Neutrophil (primary cell): Measurements from ENCODE around the gene CSF2.

ENCODE experiments used
- H3K27ac ChIP-seq: fragments of 200-600 bp; sonication (generic); 2 replicates; pipeline ENCODE4 v1.5.1; 2016; ENCODE audit warnings: mild to moderate bottlenecking, moderate library complexity
- H3K27me3 ChIP-seq: fragments of 200-600 bp; sonication (generic); 2 replicates; pipeline ENCODE4 v1.6.0; 2016; ENCODE audit warnings: mild to moderate bottlenecking
- H3K36me3 ChIP-seq: fragments of 200-600 bp; sonication (generic); 2 replicates; pipeline ENCODE4 v1.5.1; 2017
- H3K4me1 ChIP-seq, 2 experiments: fragments of 200-600 bp in 1 of 2; sonication (generic) in 1 of 2; 1 replicate in 1 of 2; 2 replicates in 1 of 2; pipeline versions ENCODE4 v1.5.1 to v1.6.1; 2013 to 2016; ENCODE audit warnings: low read depth in 1 of 2, low read length in 1 of 2, mild to moderate bottlenecking in 1 of 2, moderate library complexity in 1 of 2; ENCODE audit not compliant: control insufficient read depth in 1 of 2, insufficient read depth in 1 of 2
- H3K4me3 ChIP-seq, 2 experiments: fragments of 200-600 bp in 1 of 2; sonication (generic) in 1 of 2; 1 replicate in 1 of 2; 2 replicates in 1 of 2; pipeline ENCODE4 v1.5.1; 2013 to 2016; ENCODE audit warnings: low read depth in 1 of 2, low read length in 1 of 2, mild to moderate bottlenecking in 1 of 2, moderate library complexity in 1 of 2
- H3K9me3 ChIP-seq: fragments of 200-600 bp; sonication (generic); 2 replicates; pipeline ENCODE4 v1.5.1; 2016
- CTCF ChIP-seq: fragments of 200-600 bp; sonication (generic); IDR thresholded peaks from 2 replicates; pipeline ENCODE4 v1.5.1; 2016; ENCODE audit warnings: antibody characterized with exemption

CSF2 gene

GRCh38 chr5:132081458-132081857 lies 7.9 kb downstream of the CSF2 start:
- no peaks in the 10 kb centered on the region for H3K4me1 ChIP-seq
- H3K36me3 ChIP-seq: no peaks in the 10 kb centered on the region
- H3K4me3 ChIP-seq: no peak overlapping the region
- no peak overlapping the region for H3K27ac ChIP-seq
- TF ChIP-seq CTCF: no peak
- H3K9me3 ChIP-seq: no peaks in the 10 kb centered on the region
- no peaks in the 10 kb centered on the region for H3K27me3 ChIP-seq

DNA sequence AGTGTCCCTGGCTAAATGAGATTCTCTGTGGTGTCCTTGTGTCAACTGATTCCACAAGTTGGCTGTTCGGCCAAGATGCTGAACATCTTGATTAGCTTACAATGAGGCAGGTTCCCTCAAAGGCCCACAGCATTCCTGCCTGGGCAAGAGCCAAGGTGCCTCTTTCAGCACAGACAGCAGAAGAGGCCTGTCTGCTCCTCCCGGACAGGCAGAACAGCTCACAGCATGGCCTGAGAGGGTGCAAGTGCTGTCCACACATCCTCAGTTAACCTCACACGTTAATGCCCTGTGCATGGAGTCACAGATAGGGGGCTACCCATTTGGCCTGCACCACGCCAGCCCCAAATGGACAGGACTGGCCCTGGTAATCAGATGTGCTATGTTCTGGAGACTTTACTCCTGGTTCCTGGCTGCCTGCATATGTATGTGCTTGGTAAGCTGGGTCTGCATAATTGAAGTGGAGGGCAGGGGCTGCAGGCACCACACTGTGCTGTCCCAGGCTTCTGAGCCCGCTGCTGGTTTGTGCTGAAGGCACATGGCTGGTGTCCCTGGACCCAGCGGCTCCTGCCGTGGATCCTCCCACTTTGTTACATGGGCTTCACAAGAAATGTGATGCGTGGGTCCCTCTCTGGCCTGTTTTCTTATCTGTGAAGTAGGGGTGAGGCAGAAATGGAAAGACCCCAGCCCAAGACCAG lies 8.9 kb downstream of the CSF2 start:
- Histone ChIP-seq H3K27ac (no peak overlapping the region), H3K36me3 (no peaks in the 10 kb centered on the region), H3K4me3 (no peak overlapping the region), H3K4me1 (no peaks in the 10 kb centered on the region), H3K9me3 (no peaks in the 10 kb centered on the region), H3K27me3 (no peaks in the 10 kb centered on the region)
- TF ChIP-seq CTCF: no peak

- Histone ChIP-seq H3K9me3 (no peaks in the 10 kb centered on the region), H3K36me3 (no peaks in the 10 kb centered on the region), H3K27ac (no peak overlapping the region), H3K4me3 (no peak overlapping the region), H3K27me3 (no peaks in the 10 kb centered on the region), H3K4me1 (no peaks in the 10 kb centered on the region)
- no peak for TF ChIP-seq CTCF
Measured at GRCh38 chr5:132083071-132083678, 9.6 kb downstream of the CSF2 start.

GRCh38 chr5:132085686-132086085 lies 12.1 kb downstream of the CSF2 start:
- no peak overlapping the region for H3K27ac ChIP-seq
- no peaks in the 10 kb centered on the region for H3K9me3 ChIP-seq
- H3K4me1 ChIP-seq: peaks cover 0 to 6% of the 10 kb centered on the region in 2 experiments
- no peaks in the 10 kb centered on the region for H3K27me3 ChIP-seq
- H3K36me3 ChIP-seq: no peaks in the 10 kb centered on the region
- TF ChIP-seq CTCF: no peak
- no peak overlapping the region for H3K4me3 ChIP-seq

DNA sequence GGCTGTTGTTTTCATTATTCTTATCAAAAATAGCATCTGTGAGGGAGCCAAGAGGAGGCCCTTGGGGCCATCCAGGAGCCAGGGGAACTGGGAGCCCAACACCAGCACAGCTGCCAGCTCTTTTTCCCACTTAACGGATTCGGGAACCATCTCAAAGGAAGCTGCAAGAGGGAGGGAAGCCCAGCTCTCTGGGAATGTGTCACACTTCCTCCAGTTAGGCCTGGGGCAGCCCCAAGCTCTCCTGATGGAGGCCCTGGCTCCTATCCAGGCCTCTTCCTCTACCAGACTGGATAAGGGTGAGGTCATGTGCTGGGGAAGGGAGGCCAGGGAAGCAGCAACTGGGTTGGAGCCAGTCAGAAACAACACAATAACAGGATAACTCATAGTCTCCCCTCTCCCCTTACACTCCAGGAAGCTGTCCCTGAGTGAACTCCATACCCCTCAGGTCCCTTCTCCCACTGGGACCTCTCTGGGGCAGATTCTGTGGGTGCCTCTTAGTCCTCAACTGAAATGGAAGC lies 12.7 kb downstream of the CSF2 start:
- H3K27ac ChIP-seq: no peak overlapping the region
- H3K9me3 ChIP-seq: no peaks in the 10 kb centered on the region
- no peaks in the 10 kb centered on the region for H3K27me3 ChIP-seq
- H3K36me3 ChIP-seq: no peaks in the 10 kb centered on the region
- H3K4me1 ChIP-seq: peaks cover 0 to 6% of the 10 kb centered on the region in 2 experiments
- no peak for TF ChIP-seq CTCF
- no peak overlapping the region for H3K4me3 ChIP-seq
